ENCODE results near the gene HPN. TPM values are rescaled to one million over a fixed set of nuclear protein-coding genes. Genes with fewer than 3 reads are reported as not detected.

Gene HPN
- total and polyA plus RNA-seq, 2 of the 13 experiments (the other 11 are each of a cell fraction or from before 2014, with no cell fraction given) = 46.7 to 261 TPM

GRCh38 chr19:35030257-35031071 is 11.1 kb upstream of the HPN start, which contains the start of gene SCN1B:
Gene SCN1B, plus strand, starts transcription at chr19:35030470. Its CDS starts 351 bp downstream, at chr19:35030821.
- 0% methylated on average over 2 of the region's 118 CpGs for WGBS (ENCODE audit: low lambda C conversion rate)
- no peak within 1 kb of the TSS for H2AFZ ChIP-seq (ENCODE audit: low read length)
- TF ChIP-seq ZFP37 (CRISPR knock-in tag; IDR thresholded peaks at IDR 0.05; ENCODE audit: borderline replicate concordance) (no peak), ZBTB8A (CRISPR knock-in tag; IDR thresholded peaks at IDR 0.05; ENCODE audit: borderline replicate concordance, low read depth) (no peak), HMG20A (CRISPR knock-in tag; IDR thresholded peaks at IDR 0.05; ENCODE audit: borderline replicate concordance) (no peak), KDM2A (CRISPR knock-in tag; IDR thresholded peaks at IDR 0.05; ENCODE audit: borderline replicate concordance, low read depth) (peak; percentile 81; the same call in 1 of the 2 replicates), RERE (CRISPR knock-in tag; IDR thresholded peaks at IDR 0.05; ENCODE audit: low read depth) (no peak), ZBTB2 (CRISPR knock-in tag; IDR thresholded peaks at IDR 0.05; ENCODE audit: low read depth) (peak; percentile 80; the same call in 1 of the 2 replicates), HNRNPK (IDR thresholded peaks at IDR 0.05; ENCODE audit: low read depth, low read length, poor library complexity, severe bottlenecking) (peak; percentile 55), CEBPZ (IDR thresholded peaks at IDR 0.05; ENCODE audit: low read length) (no peak), KLF13 (CRISPR knock-in tag; IDR thresholded peaks at IDR 0.05) (no peak), RELA (CRISPR knock-in tag; IDR thresholded peaks at IDR 0.05) (no peak), NFKB2 (CRISPR knock-in tag; IDR thresholded peaks at IDR 0.05; ENCODE audit: borderline replicate concordance) (no peak)

More at GRCh38 chr19:35030257-35031071, 11.1 kb upstream of the HPN start, which contains the start of gene SCN1B:
- ChIA-PET POLR2A (interaction anchor here (0.7 to 1.7 kb wide), 3 partner anchors 12 to 104 kb away, joined by 3 to 8 read pairs (median 3); partner anchors contain the start of genes HPN and ZNF30), CTCF (ENCODE audit: low intra/inter-chr PET ratio, low total read pairs) (interaction anchor here (0.9 kb wide), 1 partner anchor 58 kb away, joined by 3 read pairs; no protein-coding TSS in a partner anchor)
- Histone ChIP-seq H3K27ac (ENCODE audit: extremely low read length, insufficient read depth, low read length) (no peak within 1 kb of the TSS), H4K20me1 (ENCODE audit: insufficient read depth, low read length) (no peaks in the 10 kb centered on the region), H3K27me3 (ENCODE audit: control insufficient read depth in 1 of 2, insufficient read depth in 2 of 2, low read length in 2 of 2) (peaks cover 0 to 4% of the 10 kb centered on the region in 2 experiments; a peak in 1 of 5 replicates), H3K79me2 (ENCODE audit: insufficient read depth, low read length) (no peaks in the 10 kb centered on the region), H3K36me3 (replicated peaks in 1 of 2; ENCODE audit: control insufficient read depth in 1 of 2, insufficient read depth in 2 of 2, low read length in 2 of 2) (peaks cover 5 to 36% of the 10 kb centered on the region in 2 experiments), H3K4me3 (replicated peaks in 1 of 3; ENCODE audit: insufficient read depth in 1 of 3, low read depth in 2 of 3, low read length in 3 of 3) (peak within 1 kb of the TSS; percentile 55 to 77 (median 68); a peak in 5 of 6 replicates), H3K4me1 (ENCODE audit: insufficient read depth, low read length) (peaks cover 38% of the 10 kb centered on the region), H3K9me3 (ENCODE audit: low read length) (no peaks in the 10 kb centered on the region), H3K9ac (ENCODE audit: insufficient read depth, low read depth, low read length) (peak within 1 kb of the TSS; percentile 65), H3K4me2 (ENCODE audit: low read depth, low read length) (peak within 1 kb of the TSS; percentile 93)
- peak; percentile 31 for DNase-seq (ENCODE audit: low spot score)
- no peak for FAIRE-seq
- BruUV-seq (replicated peaks) = no TSS peak
- peak; percentile 72 for ATAC-seq
- in situ Hi-C loops (cut with HindIII; ENCODE audit: extremely low pct_ligation_motif_present, low pct_unique_long_range_greater_than_20kb) (no loop called here), intact Hi-C loops (cut with micrococcal nuclease; ENCODE audit: unreplicated experiment) (no loop called here)
